T-helper 17 cell (primary cell): ENCODE data around the gene COLGALT1. TPM values are rescaled to one million over a fixed set of nuclear protein-coding genes. Genes with fewer than 3 reads are reported as not detected.

ENCODE experiments used
- ATAC-seq: fragments of 150-1000 bp; cut with Tn5 transposase; 2 replicates; pipeline ENCODE4 v1.10.0; 2021; ENCODE audit warnings: mild to moderate bottlenecking, moderate library complexity
- DNase-seq, 3 donors: peaks; one replicate each; pipeline versions ENCODE4 v3.0.0 to v3.0.0-alpha.2; 2020 to 2021
- H3K9me3 ChIP-seq: one replicate; pipeline ENCODE4 v1.7.0; 2013; ENCODE audit warnings: low read length, mild to moderate bottlenecking; ENCODE audit not compliant: control insufficient read depth, poor library complexity, severe bottlenecking
- H3K27ac Mint-ChIP-seq: one replicate; pipeline ENCODE4 v1.8.0; 2022; ENCODE audit warnings: mild to moderate bottlenecking, moderate library complexity, mixed read lengths
- H3K27me3 Mint-ChIP-seq: one replicate; pipeline ENCODE4 v1.8.0; 2022; ENCODE audit warnings: mixed read lengths
- H3K36me3 Mint-ChIP-seq: one replicate; pipeline ENCODE4 v1.8.0; 2022; ENCODE audit warnings: low read depth, mixed read lengths
- H3K4me1 Mint-ChIP-seq: one replicate; pipeline ENCODE4 v1.8.0; 2022; ENCODE audit warnings: mild to moderate bottlenecking, mixed read lengths
- H3K4me3 Mint-ChIP-seq: one replicate; pipeline ENCODE4 v1.8.0; 2022; ENCODE audit warnings: mild to moderate bottlenecking, moderate library complexity, mixed read lengths
- total RNA-seq, 4 donors: library from RNA in 2 of 4; stranded (reverse) in 2 of 4; gene quantifications; one replicate each; pipeline ENCODE4 v1.2.3 and lab custom pipeline; 2022 to 2026

COLGALT1 gene
- total RNA-seq, 2 donors from 2014 or later: 42.1 to 42.4 TPM

- DNase-seq: no peak
- H3K4me3 Mint-ChIP-seq: peak overlapping the region; percentile 25
- peaks cover 45% of the 10 kb centered on the region for H3K27me3 Mint-ChIP-seq
- no peak for ATAC-seq
- H3K9me3 ChIP-seq: no peaks in the 10 kb centered on the region
- peaks cover 9% of the 10 kb centered on the region for H3K36me3 Mint-ChIP-seq
- peaks cover 7% of the 10 kb centered on the region for H3K4me1 Mint-ChIP-seq
- no peak overlapping the region for H3K27ac Mint-ChIP-seq
These were observed 61.2 kb downstream of the COLGALT1 start for GRCh38 chr19:17616686-17616960.

- H3K9me3 ChIP-seq: no peaks in the 10 kb centered on the region
- Mint-ChIP-seq H3K4me1 (peaks cover 10% of the 10 kb centered on the region), H3K27ac (no peak overlapping the region), H3K36me3 (peaks cover 10% of the 10 kb centered on the region), H3K4me3 (no peak overlapping the region), H3K27me3 (peaks cover 41% of the 10 kb centered on the region)
- peak; percentile 21 for ATAC-seq
- no peak for DNase-seq
These were observed 61.7 kb downstream of the COLGALT1 start for GRCh38 chr19:17616961-17617806.

GRCh38 chr19:17617807-17618192, 62.4 kb downstream of the COLGALT1 start:
- Mint-ChIP-seq H3K27ac (no peak overlapping the region), H3K4me3 (no peak overlapping the region), H3K4me1 (peaks cover 7% of the 10 kb centered on the region), H3K27me3 (peaks cover 36% of the 10 kb centered on the region), H3K36me3 (peaks cover 7% of the 10 kb centered on the region)
- ATAC-seq (no peak), DNase-seq (no peak)
- no peaks in the 10 kb centered on the region for H3K9me3 ChIP-seq

GRCh38 chr19:17618281-17618903, 62.9 kb downstream of the COLGALT1 start:
- no peak overlapping the region for H3K27ac Mint-ChIP-seq

GRCh38 chr19:17618936-17619335, 63.5 kb downstream of the COLGALT1 start:
- ATAC-seq: no peak
- Mint-ChIP-seq H3K27me3 (peaks cover 31% of the 10 kb centered on the region), H3K36me3 (peaks cover 5% of the 10 kb centered on the region), H3K4me3 (no peak overlapping the region), H3K27ac (no peak overlapping the region), H3K4me1 (peaks cover 7% of the 10 kb centered on the region)
- H3K9me3 ChIP-seq: no peaks in the 10 kb centered on the region
- DNase-seq: no peak

More at GRCh38 chr19:17618281-17618903, 62.9 kb downstream of the COLGALT1 start:
- Mint-ChIP-seq H3K4me3 (no peak overlapping the region), H3K4me1 (peaks cover 7% of the 10 kb centered on the region), H3K36me3 (peaks cover 6% of the 10 kb centered on the region), H3K27me3 (peaks cover 33% of the 10 kb centered on the region)
- no peak for ATAC-seq
- no peak for DNase-seq
- no peaks in the 10 kb centered on the region for H3K9me3 ChIP-seq

- no peak for ATAC-seq
- DNase-seq: no peak
- Mint-ChIP-seq H3K27ac (no peak overlapping the region), H3K4me3 (no peak overlapping the region), H3K4me1 (peaks cover 7% of the 10 kb centered on the region), H3K36me3 (peaks cover 5% of the 10 kb centered on the region), H3K27me3 (peaks cover 26% of the 10 kb centered on the region)
- no peaks in the 10 kb centered on the region for H3K9me3 ChIP-seq
These were observed 65.2 kb downstream of the COLGALT1 start for GRCh38 chr19:17620696-17621095.

GRCh38 chr19:17623224-17623935, 67.9 kb downstream of the COLGALT1 start:
- peaks cover 6% of the 10 kb centered on the region for H3K27me3 Mint-ChIP-seq
- H3K4me1 Mint-ChIP-seq: peaks cover 4% of the 10 kb centered on the region
- ATAC-seq (no peak), DNase-seq (no peak)
- no peak overlapping the region for H3K27ac Mint-ChIP-seq
- H3K4me3 Mint-ChIP-seq: no peak overlapping the region
- peaks cover 2% of the 10 kb centered on the region for H3K36me3 Mint-ChIP-seq
- no peaks in the 10 kb centered on the region for H3K9me3 ChIP-seq

GRCh38 chr19:17624314-17624991, 69.0 kb downstream of the COLGALT1 start:
- H3K36me3 Mint-ChIP-seq: peaks cover 2% of the 10 kb centered on the region
- ATAC-seq (no peak), DNase-seq (no peak)
- H3K9me3 ChIP-seq: no peaks in the 10 kb centered on the region
- H3K4me3 Mint-ChIP-seq: no peak overlapping the region
- H3K27me3 Mint-ChIP-seq: no peaks in the 10 kb centered on the region
- peaks cover 4% of the 10 kb centered on the region for H3K4me1 Mint-ChIP-seq
- H3K27ac Mint-ChIP-seq: no peak overlapping the region

GRCh38 chr19:17625043-17625442, 69.6 kb downstream of the COLGALT1 start:
- H3K4me1 Mint-ChIP-seq: peaks cover 4% of the 10 kb centered on the region
- ATAC-seq (no peak), DNase-seq (no peak)
- H3K4me3 Mint-ChIP-seq: no peak overlapping the region
- H3K27ac Mint-ChIP-seq: no peak overlapping the region
- no peaks in the 10 kb centered on the region for H3K9me3 ChIP-seq
- H3K27me3 Mint-ChIP-seq: no peaks in the 10 kb centered on the region
- peaks cover 2% of the 10 kb centered on the region for H3K36me3 Mint-ChIP-seq

- Mint-ChIP-seq H3K4me1 (peaks cover 4% of the 10 kb centered on the region), H3K36me3 (peaks cover 2% of the 10 kb centered on the region), H3K27ac (no peak overlapping the region), H3K27me3 (no peaks in the 10 kb centered on the region), H3K4me3 (no peak overlapping the region)
- ATAC-seq (no peak), DNase-seq (no peak)
- no peaks in the 10 kb centered on the region for H3K9me3 ChIP-seq
These were observed 70.5 kb downstream of the COLGALT1 start for GRCh38 chr19:17625980-17626379.

- no peak overlapping the region for H3K4me3 Mint-ChIP-seq
- H3K27ac Mint-ChIP-seq: no peak overlapping the region
- peaks cover 2% of the 10 kb centered on the region for H3K36me3 Mint-ChIP-seq
- ATAC-seq (no peak), DNase-seq (no peak)
- H3K9me3 ChIP-seq: no peaks in the 10 kb centered on the region
- no peaks in the 10 kb centered on the region for H3K27me3 Mint-ChIP-seq
- H3K4me1 Mint-ChIP-seq: peaks cover 4% of the 10 kb centered on the region
These were observed 71.1 kb downstream of the COLGALT1 start for GRCh38 chr19:17626456-17627015.

GRCh38 chr19:17627161-17627560, 71.7 kb downstream of the COLGALT1 start:
- no peaks in the 10 kb centered on the region for H3K4me1 Mint-ChIP-seq
- H3K36me3 Mint-ChIP-seq: no peaks in the 10 kb centered on the region
- no peaks in the 10 kb centered on the region for H3K9me3 ChIP-seq
- H3K27me3 Mint-ChIP-seq: no peaks in the 10 kb centered on the region
- ATAC-seq (no peak), DNase-seq (no peak)
- H3K4me3 Mint-ChIP-seq: no peak overlapping the region
- no peak overlapping the region for H3K27ac Mint-ChIP-seq

GRCh38 chr19:17627921-17628320, 72.5 kb downstream of the COLGALT1 start:
- no peak for ATAC-seq
- H3K27me3 Mint-ChIP-seq: no peaks in the 10 kb centered on the region
- H3K36me3 Mint-ChIP-seq: no peaks in the 10 kb centered on the region

More at GRCh38 chr19:17627921-17628320, 72.5 kb downstream of the COLGALT1 start:
- no peaks in the 10 kb centered on the region for H3K9me3 ChIP-seq
- no peaks in the 10 kb centered on the region for H3K4me1 Mint-ChIP-seq
- no peak overlapping the region for H3K27ac Mint-ChIP-seq
- DNase-seq: no peak
- no peak overlapping the region for H3K4me3 Mint-ChIP-seq
